ENCODE data around the gene DGCR2.
"Not testable (repeated sequence)": the region's sequence is repeated elsewhere in the genome, so short reads cannot be mapped to it uniquely, and the experiment has no call there.

DGCR2 gene

DNA sequence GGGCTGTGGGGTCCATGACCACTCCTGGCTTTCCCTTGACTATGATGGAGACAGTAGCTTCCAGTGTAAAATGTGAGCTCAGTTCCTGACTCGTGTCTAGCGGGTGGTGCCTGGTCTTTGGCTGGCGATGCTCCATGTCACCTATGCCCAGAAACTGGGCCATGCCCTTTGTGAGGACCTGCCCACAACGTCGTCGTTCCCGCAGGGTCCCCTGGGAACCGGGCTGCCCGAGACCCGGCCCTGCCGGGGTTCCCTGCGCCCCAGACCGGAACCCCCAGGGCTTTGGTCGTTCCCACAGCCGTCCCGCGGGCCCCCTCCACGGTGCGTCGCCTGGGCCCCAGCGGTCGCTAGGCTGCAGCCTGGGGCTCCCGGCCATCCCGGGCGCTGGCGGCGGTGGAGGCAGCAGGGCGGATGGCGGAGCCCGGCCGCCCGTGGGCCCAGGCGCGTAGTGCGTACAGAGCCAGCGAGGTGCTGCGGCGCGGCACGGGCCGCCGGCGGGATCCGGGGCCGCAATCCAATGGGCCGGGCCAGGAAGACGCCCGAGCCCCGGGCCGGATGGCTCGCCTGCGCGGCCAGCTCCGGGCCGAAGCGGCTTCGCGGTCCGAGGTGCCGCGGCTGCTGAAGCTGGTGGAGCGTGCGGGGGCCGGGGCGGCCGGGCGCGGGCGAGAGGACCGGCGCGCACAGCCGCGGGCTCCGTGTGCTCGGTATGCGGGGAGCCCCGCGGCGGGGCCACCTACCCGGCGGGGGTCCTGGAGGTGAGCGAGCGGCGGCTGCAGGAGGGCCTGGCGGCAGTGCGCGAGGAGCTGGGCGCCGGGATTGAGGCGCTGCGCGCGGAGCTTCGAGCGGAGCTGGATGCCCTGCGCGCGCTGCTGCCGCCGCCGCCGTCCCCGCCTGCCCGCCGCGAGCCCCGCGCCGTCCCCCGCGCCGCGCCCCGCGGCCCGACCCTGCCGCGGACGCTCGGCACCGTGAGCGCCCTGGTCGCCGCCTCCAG is 92.8 kb downstream of the DGCR2 start:
- DNase-seq (ENCODE audit: low spot score), result not testable (repeated sequence)

GRCh38 chr22:19028060-19028455 is 94.2 kb downstream of the DGCR2 start:
- DNase-seq (ENCODE audit: low spot score), result not testable (repeated sequence)

DNA sequence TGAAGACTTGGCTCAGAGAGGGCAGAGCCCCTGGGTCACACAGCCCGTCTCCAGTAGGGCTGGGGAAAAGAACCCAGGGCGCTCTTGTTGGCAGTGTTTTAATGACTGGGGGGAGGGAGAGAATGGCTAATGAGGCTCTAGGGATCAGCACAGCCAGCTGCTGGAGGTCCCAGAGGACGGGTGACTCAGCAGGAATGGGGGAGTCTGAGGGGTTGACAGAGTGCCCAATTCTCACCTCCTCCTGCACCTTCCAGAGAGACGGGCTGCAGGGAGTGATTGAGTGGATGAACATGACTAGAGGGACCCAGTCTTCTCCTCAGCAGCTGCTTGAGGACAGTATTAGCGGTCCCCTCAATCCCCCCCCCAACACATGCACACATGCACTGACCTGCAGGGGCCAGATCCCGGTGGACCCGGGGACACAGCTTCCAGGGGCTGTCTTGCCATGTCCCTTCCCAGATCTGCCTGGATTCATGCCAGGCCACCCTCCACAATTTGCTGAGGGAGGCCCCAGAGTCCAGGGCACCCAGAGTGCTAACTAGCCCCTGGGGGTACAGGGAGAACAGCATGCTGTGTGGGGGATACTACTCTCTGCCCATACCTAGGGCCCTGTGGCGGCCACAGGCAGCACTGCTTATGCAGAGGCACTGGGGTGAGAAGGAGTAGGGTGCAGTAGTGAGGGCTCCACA is 94.7 kb downstream of the DGCR2 start:
- not testable (repeated sequence) for DNase-seq (ENCODE audit: low spot score)

GRCh38 chr22:19026080-19026479 is 96.1 kb downstream of the DGCR2 start:
- DNase-seq (ENCODE audit: low spot score), result not testable (repeated sequence)

GRCh38 chr22:19024956-19025489 is 97.2 kb downstream of the DGCR2 start:
- DNase-seq (ENCODE audit: low spot score), result not testable (repeated sequence)

DNA sequence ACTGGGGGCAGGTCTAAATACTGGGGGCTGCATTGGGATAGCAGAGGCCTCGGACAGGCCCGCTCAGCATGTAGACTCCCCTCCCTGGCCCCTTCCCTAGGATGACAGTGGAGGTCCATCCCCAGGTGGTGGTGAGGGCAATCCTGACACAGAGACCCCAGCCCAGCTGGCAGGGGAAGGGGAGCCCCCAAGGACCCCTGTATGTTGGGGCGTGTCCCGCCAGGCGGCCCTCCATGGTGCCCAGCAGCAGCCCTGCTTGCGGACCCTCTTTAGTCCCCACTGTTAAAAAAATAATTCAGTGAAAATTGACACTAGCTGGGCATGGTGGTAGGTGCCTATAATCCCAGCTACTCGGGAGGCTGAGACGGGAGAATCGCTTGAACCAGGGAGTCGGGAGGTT is 98.3 kb downstream of the DGCR2 start:
- DNase-seq (ENCODE audit: low spot score), result not testable (repeated sequence)

DNA sequence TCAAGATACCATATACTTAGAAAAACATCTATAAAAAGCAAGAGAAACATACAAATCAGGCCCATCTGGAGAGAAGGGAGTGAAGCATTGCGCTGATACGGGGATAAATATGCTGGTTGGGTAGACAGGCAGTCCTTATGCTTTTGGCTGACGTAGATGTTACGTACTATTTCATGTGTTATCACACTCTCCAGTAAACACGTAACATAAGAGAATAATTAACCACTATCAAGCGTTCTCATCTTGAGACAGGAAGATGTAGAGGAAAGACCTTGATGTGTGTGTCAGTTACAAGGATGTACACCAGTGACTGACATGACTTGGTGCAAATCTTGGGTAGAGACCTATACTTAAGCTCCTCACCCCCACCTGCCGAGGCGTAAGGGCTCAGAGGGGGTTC is 99.5 kb downstream of the DGCR2 start:
- no peak for DNase-seq (ENCODE audit: low spot score)

GRCh38 chr22:19019679-19020032 is 102.6 kb downstream of the DGCR2 start:
- DNase-seq (ENCODE audit: low spot score), result no peak

DNA sequence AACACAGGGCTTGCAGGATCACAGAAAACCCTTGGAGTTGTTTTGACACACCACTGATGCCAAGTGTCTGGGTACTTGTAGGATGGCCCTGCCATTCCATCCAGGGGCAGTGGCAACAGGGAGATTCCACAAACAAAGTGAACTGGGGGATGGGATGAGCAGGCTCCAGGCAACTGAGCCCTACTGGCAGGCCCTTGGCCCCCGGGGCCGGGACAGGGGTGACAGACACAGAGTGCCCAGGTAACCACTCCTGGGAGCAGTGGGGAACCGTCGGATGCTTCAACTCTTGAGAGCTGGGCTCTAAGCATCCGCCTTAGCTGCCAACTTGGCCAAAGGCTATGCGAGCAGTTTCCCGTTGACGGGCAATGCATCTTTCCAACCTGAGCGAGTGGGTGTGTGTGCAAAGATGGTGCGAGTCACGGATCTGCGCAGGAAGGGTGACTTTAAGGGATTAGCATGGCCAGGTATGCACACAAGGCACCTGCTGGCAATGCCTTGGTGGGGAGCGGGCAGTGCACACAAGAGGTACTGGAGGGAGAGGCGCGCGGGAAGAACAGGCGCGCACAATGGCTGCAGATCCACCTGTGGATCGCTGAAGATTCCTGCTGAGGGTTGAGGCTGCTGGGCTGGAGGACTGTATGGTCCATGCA is 103.1 kb downstream of the DGCR2 start:
- no peak for DNase-seq (ENCODE audit: low spot score)

- DNase-seq (ENCODE audit: low spot score), result no peak
Measured at GRCh38 chr22:19018256-19018655, 104.0 kb downstream of the DGCR2 start.

DNA sequence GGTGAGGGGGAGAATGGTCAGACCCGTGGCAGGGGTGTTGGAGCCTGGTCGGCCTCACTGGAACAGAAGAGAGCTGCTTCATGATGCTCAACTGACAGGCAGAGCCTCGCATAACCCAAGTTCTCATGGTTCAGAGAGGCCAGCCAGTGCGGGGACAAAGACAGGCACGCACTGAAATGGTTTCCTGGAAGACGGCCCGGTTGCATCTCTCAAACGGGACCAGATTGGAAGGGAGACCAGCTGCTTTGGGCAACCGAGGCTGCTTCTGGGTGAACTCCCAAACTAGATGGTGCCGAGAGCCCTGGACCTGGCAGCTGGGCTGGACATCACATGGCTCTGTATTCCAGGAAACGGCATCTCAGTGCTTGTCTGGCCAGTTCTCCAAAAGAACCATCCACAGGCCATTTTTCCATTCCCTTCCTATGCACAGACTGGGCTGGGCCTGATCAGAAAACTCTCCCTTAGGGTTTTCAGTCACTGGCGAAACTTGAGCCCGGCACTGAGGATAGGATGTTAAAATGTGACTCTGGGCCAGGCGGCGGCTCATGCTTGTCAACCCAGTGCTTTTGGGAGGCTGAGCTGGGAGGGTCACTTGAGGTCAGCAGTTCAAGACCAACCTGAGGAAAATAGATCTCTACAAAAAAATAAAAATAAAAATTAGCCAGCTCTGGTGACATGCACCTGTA is 106.0 kb downstream of the DGCR2 start:
- no peak for DNase-seq (ENCODE audit: low spot score)

GRCh38 chr22:19014886-19015285 is 107.3 kb downstream of the DGCR2 start:
- no peak for DNase-seq (ENCODE audit: low spot score)

- DNase-seq (ENCODE audit: low spot score), result not testable (repeated sequence)
Measured at GRCh38 chr22:19013881-19014598, 108.2 kb downstream of the DGCR2 start.

DNA sequence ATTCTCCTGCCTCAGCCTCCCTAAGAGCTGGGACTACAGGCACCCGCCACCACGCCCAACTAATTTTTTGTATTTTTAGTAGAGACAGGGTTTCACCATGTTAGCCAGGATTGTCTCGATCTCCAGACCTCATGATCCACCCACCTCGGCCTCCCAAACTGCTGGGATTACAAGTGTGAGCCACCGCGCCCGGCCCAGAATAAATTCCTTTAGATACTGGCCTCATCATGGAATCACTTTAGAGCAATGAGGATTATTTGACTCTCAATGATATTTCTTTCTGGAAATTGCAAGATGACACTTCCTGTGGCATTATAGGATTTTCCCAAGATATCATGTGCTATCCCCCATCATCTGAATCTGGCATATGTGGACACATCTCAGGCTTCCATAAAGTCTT is 108.8 kb downstream of the DGCR2 start:
- DNase-seq (ENCODE audit: low spot score), result not testable (repeated sequence)

DNA sequence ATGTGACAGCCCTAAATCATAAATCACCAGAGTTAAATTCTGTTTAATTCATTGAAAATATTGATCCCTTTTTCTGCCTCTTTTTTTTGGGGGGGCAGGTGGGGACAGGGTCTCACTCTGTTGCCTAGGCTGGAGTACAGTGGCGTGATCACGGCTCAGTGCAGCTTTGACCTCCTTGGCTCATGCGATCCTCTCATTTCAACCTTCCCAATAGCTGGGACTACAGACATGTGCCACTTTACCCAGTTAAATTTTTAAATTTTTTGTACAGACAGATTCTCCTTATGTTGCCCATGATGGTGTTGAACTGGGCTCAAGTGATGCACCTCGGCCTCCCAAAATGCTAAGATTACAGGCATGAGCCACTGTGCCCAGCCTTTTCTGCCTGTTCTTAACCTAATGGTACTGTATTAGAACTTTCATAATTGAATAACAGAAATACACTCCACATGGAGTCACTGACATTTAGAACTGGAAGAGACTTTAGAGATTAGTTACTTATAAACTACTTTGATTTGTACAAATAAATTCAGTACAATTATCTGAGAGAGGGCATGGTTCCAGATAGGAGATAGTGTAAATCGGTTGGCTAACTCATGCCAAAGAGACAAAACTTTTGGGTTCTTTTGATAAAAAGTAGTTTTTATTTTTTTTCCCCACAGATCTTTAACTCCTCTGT is 109.8 kb downstream of the DGCR2 start:
- DNase-seq (ENCODE audit: low spot score), result no peak

GRCh38 chr22:19011611-19012010 is 110.6 kb downstream of the DGCR2 start:
- DNase-seq (ENCODE audit: low spot score), result not testable (repeated sequence)

- DNase-seq (ENCODE audit: low spot score), result no peak
Measured at GRCh38 chr22:19011075-19011474, 111.1 kb downstream of the DGCR2 start.

- no peak for DNase-seq (ENCODE audit: low spot score)
Measured at GRCh38 chr22:19005905-19006304, 116.3 kb downstream of the DGCR2 start.

DNA sequence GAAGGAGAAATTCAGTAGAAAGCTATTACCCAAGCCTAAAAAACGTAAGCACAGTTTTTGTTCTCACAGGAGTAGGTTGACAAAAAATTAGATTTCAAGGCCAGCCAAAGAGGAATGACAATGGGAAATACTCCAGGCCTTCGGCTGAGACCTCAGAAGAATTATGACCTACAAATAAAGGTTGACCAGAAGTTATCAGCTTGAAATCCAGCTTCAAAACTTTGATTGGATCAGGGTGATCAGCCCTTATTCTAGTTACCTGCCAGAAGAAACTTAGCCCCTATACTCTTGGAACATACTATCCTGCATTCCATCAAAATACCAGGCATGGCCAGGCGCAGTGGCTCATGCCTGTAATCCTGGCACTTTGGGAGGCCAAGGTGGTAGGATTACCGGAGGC is 117.7 kb downstream of the DGCR2 start:
- DNase-seq (ENCODE audit: low spot score), result no peak

DNA sequence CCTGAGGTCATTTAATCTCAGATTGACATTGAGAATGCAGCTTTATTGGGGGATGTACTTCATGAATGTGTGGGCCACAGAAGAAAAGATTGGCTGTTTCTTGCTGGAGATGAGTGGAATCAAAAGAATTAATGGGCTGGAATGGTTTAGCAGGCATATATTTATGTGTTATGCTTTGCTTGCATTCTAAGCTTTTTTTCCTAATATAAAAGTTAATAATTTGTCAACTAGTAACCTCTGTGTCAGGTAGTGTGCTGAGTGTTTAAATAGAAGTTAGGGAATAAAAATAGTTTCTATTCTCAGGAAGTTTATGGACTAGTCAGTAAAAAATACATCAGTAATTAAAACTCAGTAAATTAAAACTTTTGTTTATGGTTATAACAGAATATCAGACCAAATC is 118.7 kb downstream of the DGCR2 start:
- DNase-seq (ENCODE audit: low spot score), result no peak

GRCh38 chr22:19002684-19003038 is 119.6 kb downstream of the DGCR2 start:
- no peak for DNase-seq (ENCODE audit: low spot score)

Measured in germinal center (tissue), 1 donor.